Left lung (tissue), 10 donors: Measurements from ENCODE around the gene FLRT3. TPM values are rescaled to one million over a fixed set of nuclear protein-coding genes. Genes with fewer than 3 reads are reported as not detected.

ENCODE experiments used
- ATAC-seq: fragments of 200-7000 bp; cut with Tn5 transposase; one replicate; pipeline ENCODE4 v1.9.1; 2020; ENCODE audit warnings: moderate library complexity
- DNase-seq, 4 donors: peaks; one replicate each; pipeline ENCODE4 v3.0.0-alpha.2; 2013 to 2020
- H3K27ac ChIP-seq, 2 donors: fragments of 200-600 bp; sonication (generic) in 1 of 2; one replicate each; pipeline versions ENCODE4 v1.5.0 to v1.8.0; 2020 to 2021
- H3K27me3 ChIP-seq, 2 donors: fragments of 200-600 bp; sonication (generic) in 1 of 2; one replicate each; pipeline versions ENCODE4 v1.5.0 to v1.8.0; 2020 to 2021
- H3K36me3 ChIP-seq, 2 donors: fragments of 200-600 bp; sonication (generic) in 1 of 2; one replicate each; pipeline versions ENCODE4 v1.5.0 to v1.8.0; 2020 to 2021
- H3K4me1 ChIP-seq, 2 donors: fragments of 200-600 bp; one replicate each; pipeline ENCODE4 v1.8.0; 2021
- H3K4me3 ChIP-seq, 2 donors: fragments of 200-600 bp; sonication (generic) in 1 of 2; one replicate each; pipeline versions ENCODE4 v1.5.0 to v1.8.0; 2020 to 2021; ENCODE audit warnings: mild to moderate bottlenecking in 1 of 2
- H3K9me3 ChIP-seq, 2 donors: fragments of 200-600 bp; sonication (generic) in 1 of 2; one replicate each; pipeline versions ENCODE4 v1.5.0 to v1.8.0; 2020 to 2021
- intact Hi-C, 2 donors: fragments of 100-400 bp; cut with DNase I; formaldehyde crosslinking; loops; one replicate each; pipeline versions ENCODE4 v1.11.2 to v1.14.2; 2022
- polyA plus RNA-seq, 6 donors: library from polyadenylated mRNA; unstranded; fragments of 120-200 nt; gene quantifications; one replicate each; pipeline ENCODE4 v1.2.1, GENCODE V29; 2013; ENCODE audit not compliant: insufficient read length in 6 of 6
- total RNA-seq, 2 donors: library from RNA; stranded (reverse); fragmentation: NEBNext Ultra II Directional; extraction: Animal tissue kit (Norgen Biotek cat#: 25700); gene quantifications; one replicate each; pipeline ENCODE4 v1.2.1, GENCODE V29; 2021
- TF ChIP-seq, protein P1 (sequence below), 2 donors: fragments of 200-600 bp; sonication (generic) in 1 of 2; IDR thresholded peaks; one replicate each; pipeline versions ENCODE4 v1.5.0 to v1.8.0; 2021; ENCODE audit warnings: antibody characterized with exemption in 2 of 2
- donor health status: DM: no; HTN: yes; CAD: no.
- donor health status: DM: no; HTN: no; CAD: no.

FLRT3 gene
- total and polyA plus RNA-seq, 8 donors, result 14.5 to 124 (median 19.6) TPM

DNA sequence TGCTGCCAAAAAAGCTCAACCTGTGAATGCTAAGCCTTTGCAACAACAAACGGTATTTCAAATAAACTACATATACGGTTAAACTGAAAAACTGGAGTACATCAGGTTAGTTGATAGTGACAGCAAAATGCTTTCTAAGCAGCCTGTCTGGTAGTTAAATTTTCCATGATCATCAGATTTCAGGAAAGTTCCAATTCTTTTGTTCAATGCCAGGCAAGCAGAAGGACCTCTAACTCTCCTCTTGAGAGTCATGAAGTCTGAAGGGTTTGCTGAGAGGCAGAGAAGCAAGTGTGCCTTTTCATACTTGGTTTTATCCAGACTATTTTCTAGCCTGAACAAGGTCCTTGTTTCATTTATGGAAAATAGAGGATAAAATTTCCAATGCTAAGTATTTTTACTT lies 4.5 kb downstream of the FLRT3 start:
- H3K27ac ChIP-seq, result peak overlapping the region in 1 of 2 donors; percentile 45
- no peaks in the 10 kb centered on the region for H3K36me3 ChIP-seq
- intact Hi-C loops, result no loop called here
- no peak for DNase-seq
- TF ChIP-seq, protein P1, sequence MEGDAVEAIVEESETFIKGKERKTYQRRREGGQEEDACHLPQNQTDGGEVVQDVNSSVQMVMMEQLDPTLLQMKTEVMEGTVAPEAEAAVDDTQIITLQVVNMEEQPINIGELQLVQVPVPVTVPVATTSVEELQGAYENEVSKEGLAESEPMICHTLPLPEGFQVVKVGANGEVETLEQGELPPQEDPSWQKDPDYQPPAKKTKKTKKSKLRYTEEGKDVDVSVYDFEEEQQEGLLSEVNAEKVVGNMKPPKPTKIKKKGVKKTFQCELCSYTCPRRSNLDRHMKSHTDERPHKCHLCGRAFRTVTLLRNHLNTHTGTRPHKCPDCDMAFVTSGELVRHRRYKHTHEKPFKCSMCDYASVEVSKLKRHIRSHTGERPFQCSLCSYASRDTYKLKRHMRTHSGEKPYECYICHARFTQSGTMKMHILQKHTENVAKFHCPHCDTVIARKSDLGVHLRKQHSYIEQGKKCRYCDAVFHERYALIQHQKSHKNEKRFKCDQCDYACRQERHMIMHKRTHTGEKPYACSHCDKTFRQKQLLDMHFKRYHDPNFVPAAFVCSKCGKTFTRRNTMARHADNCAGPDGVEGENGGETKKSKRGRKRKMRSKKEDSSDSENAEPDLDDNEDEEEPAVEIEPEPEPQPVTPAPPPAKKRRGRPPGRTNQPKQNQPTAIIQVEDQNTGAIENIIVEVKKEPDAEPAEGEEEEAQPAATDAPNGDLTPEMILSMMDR (IDR thresholded peaks at IDR 0.05), result no peak
- ATAC-seq, result peak; percentile 18
- H3K4me3 ChIP-seq, result peak overlapping the region; percentile 12 to 37
- no peaks in the 10 kb centered on the region for H3K4me1 ChIP-seq
- no peaks in the 10 kb centered on the region for H3K9me3 ChIP-seq
- no peaks in the 10 kb centered on the region for H3K27me3 ChIP-seq

DNA sequence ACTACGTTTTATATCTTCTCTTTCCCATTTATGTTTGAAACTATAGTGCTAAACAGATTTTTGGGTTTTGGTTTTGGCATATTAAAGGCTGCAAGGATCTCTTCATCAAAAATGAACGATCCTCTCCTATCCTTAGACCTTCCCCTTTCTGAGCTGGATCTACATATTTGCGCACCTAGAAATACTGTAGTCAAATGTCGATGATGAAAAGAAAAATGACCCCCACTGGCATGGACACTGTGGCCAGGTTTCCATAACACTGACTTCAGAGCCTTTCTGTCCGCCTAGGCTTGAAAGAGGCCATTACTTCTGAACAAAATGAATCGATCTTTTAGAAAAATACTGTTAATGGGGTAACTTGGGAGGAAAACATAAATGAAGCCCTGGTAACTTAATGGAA lies 5.8 kb downstream of the FLRT3 start:
- intact Hi-C loops, result no loop called here
- Histone ChIP-seq H3K27ac (no peak overlapping the region), H3K4me1 (no peaks in the 10 kb centered on the region), H3K4me3 (peak overlapping the region in 1 of 2 donors; percentile 37), H3K27me3 (no peaks in the 10 kb centered on the region), H3K36me3 (peaks cover 0 to 2% of the 10 kb centered on the region in 2 donors), H3K9me3 (no peaks in the 10 kb centered on the region)
- peak; percentile 4 for ATAC-seq
- TF ChIP-seq, protein P1 (IDR thresholded peaks at IDR 0.05), result no peak
- DNase-seq, result no peak

DNA sequence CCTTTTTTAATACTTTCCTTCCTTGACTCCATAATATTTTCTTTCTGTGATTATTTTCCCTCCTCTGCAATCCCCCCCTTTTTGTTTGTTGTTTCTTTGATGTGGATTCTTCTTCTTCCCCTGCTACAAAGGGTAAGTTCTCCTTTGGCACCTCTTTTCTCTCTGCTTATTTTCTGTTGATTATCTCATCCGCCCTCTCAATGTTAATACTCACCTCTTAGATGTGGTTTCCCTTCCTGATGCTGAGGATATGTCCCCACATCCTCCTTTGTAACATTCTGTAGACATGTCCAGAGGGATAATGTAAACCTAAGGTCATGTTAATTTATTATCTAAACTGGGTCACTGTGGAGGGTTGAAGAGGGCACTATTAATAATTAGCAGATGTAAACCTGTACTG lies 17.7 kb downstream of the FLRT3 start:
- intact Hi-C loops, result no loop called here
- DNase-seq (no peak), ATAC-seq (no peak)
- H3K9me3 ChIP-seq, result peaks cover 0 to 1% of the 10 kb centered on the region in 2 donors
- no peaks in the 10 kb centered on the region for H3K4me1 ChIP-seq
- TF ChIP-seq, protein P1 (IDR thresholded peaks at IDR 0.05), result no peak
- no peaks in the 10 kb centered on the region for H3K27me3 ChIP-seq
- no peaks in the 10 kb centered on the region for H3K36me3 ChIP-seq
- H3K4me3 ChIP-seq, result no peak overlapping the region
- no peak overlapping the region for H3K27ac ChIP-seq

DNA sequence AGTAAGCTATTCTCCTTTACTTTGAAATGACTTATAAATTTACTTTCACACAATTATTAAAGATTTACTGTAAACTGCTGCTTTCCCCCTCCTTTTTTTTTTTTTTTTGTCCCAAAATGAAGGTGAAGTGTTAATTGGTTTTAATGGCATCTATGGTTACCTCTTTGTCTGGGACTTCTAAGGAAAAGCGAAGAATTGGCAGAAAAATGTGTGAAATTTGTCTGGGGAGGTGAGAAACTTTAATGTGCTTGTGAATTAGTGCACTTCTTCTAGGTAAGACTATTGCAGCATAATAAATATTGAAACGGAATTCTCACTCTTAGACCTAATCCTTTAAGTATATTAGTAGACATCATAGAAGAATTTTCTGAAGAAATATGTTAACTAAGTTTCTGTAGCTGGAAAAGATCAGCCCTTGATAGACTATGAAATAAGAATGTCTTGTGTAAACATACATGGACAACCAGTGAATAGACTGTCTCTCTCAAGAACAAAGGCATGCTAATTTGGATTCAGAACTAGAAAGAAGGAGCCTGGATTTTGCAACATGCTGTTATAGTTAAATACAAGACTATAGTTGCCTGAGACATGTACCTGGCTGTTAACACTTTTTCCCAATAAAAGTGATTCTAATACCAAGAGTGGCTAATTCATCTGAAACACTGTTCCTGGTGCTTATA lies 23.9 kb downstream of the FLRT3 start:
- Histone ChIP-seq H3K9me3 (no peaks in the 10 kb centered on the region), H3K4me1 (no peaks in the 10 kb centered on the region), H3K27ac (no peak overlapping the region), H3K27me3 (no peaks in the 10 kb centered on the region), H3K36me3 (no peaks in the 10 kb centered on the region), H3K4me3 (no peak overlapping the region)
- intact Hi-C loops, result no loop called here
- DNase-seq, result no peak
- ATAC-seq, result no peak
- TF ChIP-seq, protein P1 (IDR thresholded peaks at IDR 0.05), result no peak

DNA sequence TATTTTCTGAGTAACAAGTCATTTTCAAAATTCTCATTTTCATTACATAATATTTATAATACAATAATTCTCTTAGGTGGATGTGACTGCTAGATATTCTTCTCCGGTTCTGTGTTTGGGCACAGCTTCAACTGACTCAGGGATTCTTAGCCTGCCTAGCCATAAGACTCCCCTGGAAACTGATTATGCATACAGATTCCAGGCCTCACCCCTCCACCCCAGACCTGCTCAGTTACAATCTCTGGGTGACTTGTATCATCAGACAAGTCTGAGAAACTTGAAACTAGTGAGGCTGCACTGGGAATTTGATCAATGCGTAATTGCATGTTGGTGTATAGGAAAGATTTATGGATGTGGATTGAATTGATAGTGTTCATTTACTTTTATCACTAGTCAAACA lies 25.4 kb downstream of the FLRT3 start:
- Histone ChIP-seq H3K36me3 (no peaks in the 10 kb centered on the region), H3K4me3 (no peak overlapping the region), H3K27me3 (no peaks in the 10 kb centered on the region), H3K9me3 (no peaks in the 10 kb centered on the region), H3K27ac (no peak overlapping the region), H3K4me1 (no peaks in the 10 kb centered on the region)
- ATAC-seq (no peak), DNase-seq (no peak)
- TF ChIP-seq, protein P1 (IDR thresholded peaks at IDR 0.05), result no peak
- intact Hi-C loops, result no loop called here
